Measurements from ENCODE around the gene SECISBP2.
"Not testable (repeated sequence)": the region's sequence is repeated elsewhere in the genome, so short reads cannot be mapped to it uniquely, and the experiment has no call there.

The SECISBP2 gene, protein sequence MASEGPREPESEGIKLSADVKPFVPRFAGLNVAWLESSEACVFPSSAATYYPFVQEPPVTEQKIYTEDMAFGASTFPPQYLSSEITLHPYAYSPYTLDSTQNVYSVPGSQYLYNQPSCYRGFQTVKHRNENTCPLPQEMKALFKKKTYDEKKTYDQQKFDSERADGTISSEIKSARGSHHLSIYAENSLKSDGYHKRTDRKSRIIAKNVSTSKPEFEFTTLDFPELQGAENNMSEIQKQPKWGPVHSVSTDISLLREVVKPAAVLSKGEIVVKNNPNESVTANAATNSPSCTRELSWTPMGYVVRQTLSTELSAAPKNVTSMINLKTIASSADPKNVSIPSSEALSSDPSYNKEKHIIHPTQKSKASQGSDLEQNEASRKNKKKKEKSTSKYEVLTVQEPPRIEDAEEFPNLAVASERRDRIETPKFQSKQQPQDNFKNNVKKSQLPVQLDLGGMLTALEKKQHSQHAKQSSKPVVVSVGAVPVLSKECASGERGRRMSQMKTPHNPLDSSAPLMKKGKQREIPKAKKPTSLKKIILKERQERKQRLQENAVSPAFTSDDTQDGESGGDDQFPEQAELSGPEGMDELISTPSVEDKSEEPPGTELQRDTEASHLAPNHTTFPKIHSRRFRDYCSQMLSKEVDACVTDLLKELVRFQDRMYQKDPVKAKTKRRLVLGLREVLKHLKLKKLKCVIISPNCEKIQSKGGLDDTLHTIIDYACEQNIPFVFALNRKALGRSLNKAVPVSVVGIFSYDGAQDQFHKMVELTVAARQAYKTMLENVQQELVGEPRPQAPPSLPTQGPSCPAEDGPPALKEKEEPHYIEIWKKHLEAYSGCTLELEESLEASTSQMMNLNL

DNA sequence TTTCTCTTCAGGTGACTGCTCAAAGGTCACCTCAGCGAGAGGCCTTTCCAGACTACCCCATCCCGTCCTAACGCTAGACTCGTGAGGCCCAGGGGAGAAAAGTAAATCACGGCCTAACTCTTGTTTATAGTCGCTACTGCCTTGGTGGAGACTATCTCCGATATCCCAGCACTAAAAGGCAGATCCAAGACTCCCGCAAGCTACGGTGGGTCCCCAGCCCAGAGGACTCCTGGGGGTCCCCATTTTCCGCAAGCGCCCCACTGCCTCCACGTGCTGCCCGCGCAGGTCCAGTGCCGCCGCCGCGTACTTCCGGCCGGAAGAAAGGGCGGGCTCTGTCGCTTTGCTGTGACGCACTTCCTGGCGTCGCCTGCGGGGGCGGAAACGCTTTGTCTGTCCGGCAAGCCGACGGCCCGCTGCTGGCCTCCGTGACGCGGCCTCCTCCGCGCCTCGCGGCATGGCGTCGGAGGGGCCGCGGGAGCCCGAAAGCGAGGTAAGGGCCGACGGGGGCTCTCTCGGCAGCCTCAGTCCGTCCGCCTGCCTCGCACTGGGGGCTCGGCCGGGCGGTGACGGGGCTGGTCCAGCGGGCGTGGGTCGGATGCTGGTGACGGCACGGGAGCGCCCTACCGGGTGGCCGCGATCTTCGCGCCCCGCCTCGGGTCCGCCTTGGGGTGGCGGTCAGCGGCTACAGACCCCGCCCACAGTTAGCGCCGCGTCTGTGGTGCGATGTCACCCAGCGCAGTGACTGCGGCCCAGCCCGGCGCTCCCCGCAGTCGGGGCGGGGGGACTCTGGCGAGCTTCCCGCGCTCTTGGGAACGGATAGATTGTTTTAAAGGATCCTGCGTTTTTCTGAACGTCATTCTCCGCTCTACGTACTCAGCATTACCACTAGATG is at the start of gene SECISBP2:
SECISBP2 (plus strand) TSS at position 378 of the 892 bp plus-strand sequence; CDS start at position 455, 77 bp downstream.
- DNase-seq, result peak; percentile 92

DNA sequence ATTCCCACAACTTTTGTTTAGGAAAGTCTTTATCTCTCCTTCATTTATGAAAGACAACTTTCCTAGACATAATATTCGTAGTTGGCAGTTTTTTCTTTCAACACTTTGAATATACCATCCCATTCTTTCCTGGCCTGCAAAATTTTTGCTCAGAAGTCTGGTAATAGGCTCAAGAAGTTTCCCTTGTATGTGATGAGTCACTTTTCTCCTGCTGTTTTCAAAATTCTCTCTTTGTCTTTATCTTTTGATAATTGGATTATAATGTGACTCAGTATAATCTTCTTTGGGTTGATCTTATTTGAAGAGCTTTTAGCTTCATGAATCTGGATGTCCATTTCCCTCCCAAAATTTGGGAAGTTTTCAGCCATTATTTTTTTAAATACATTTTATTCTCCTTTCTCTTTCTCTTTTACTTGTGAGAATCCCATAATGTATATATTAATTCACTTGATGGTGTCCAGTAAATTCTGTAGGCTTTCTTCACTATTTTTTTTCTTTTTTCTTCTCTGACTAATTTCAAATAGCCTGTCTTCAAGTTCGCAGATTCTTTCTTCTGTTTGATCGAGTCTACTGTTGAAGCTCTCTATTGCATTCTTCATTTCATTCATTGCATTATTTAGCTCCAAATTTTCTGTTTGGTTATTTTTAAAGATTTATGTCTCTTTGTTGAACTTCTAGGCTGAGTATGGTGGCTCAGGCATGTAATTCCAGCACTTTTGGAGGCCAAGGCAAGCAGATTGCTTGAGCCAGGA is 44.6 kb upstream of the SECISBP2 start:
- DNase-seq, result no peak

DNA sequence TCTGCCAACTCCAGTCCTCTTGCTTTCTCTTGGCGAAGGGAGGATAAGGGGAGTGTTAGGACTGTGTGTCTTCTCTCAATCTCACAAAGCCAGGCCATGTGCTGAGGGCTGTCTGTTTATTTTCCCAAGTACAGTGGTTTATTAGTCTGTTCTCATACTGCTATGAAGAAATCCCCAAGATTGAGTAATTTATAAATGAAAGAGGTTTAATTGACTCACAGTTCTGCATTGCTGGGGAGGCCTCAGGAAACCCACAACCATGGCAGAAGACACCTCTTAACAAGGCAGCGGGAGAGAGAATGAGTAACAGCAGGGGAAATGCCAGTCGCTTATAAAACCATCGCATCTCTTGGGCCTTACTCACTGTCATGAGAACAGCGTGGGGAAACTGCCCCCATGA is 43.5 kb upstream of the SECISBP2 start:
- peak; percentile 59 for DNase-seq

DNA sequence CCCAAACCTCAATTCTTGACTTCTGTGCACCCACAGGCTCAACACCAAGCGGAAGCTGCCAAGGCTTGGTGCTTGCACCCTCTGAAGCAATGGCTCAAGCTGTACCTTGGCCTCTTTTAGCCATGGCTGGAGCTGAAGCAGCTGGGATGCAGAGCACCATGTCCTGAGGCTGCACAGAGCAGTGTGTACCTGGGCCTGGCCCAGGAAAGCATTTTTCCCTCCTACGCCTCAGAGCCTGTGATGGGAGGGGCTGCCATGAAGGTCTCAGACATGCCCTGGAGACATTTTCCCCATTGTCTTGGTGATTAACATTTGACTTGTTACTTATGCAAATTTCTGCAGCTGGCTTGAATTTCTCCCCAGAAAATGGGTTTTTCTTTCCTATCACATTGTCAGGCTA is 42.3 kb upstream of the SECISBP2 start:
- DNase-seq, result not testable (repeated sequence)

DNA sequence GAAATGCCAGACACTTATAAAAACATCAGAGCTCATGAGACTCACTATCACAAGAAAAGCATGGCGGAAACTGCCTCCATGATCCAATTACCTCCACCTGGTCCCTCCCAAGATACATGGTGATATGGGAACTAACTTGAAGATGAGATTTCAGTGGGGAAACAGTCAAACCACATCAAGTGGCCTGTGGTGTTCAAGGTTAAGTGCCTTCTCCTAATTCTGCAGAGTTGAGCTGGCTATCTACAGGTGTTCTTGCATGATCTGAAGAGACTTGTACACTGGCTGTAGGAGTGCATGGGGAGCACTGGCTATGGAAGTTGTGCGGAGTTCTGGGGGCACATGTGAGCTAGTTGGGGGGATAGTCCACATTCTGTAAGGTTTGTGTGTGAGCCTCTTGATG is 41.3 kb upstream of the SECISBP2 start:
- no peak for DNase-seq

DNA sequence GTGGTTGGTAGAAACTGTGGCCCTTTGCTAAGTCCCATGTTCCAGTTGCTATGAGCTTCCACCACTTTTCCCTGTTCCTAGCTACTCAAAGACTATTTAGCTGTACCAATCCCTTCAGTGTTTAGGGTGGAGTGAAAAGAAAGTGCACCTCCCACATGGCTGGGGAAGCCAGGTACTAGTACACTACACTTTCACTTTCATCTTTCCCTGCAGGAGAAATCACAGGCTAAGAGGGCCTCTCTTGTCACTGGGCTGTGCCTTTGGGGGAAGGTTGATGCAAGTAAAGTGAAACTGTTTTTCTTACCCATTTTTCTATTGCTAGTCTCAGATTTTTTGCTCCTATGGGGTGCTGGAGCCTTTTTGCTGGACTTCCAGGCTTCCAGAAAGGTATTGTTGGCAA is 40.8 kb upstream of the SECISBP2 start:
- DNase-seq, result peak; percentile 49

DNA sequence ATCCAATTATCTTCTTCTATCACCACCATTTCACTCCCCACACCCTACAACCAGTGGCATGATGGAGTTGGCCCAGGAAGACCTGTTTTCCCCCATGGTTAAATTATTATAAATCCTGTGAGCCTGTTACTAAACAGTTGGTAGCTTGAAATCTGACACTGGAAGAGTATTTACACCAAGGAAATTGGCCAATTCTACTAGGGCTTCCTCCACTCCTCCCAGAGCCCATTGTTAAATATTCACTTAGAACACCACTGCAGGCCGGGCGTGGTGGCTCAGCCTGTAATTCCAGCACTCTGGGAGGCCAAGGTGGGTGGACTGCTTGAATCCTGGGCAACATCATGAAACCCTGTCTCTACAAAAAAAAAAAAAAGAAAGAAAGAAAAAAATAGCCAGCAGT is 39.7 kb upstream of the SECISBP2 start:
- DNase-seq, result peak; percentile 3

DNA sequence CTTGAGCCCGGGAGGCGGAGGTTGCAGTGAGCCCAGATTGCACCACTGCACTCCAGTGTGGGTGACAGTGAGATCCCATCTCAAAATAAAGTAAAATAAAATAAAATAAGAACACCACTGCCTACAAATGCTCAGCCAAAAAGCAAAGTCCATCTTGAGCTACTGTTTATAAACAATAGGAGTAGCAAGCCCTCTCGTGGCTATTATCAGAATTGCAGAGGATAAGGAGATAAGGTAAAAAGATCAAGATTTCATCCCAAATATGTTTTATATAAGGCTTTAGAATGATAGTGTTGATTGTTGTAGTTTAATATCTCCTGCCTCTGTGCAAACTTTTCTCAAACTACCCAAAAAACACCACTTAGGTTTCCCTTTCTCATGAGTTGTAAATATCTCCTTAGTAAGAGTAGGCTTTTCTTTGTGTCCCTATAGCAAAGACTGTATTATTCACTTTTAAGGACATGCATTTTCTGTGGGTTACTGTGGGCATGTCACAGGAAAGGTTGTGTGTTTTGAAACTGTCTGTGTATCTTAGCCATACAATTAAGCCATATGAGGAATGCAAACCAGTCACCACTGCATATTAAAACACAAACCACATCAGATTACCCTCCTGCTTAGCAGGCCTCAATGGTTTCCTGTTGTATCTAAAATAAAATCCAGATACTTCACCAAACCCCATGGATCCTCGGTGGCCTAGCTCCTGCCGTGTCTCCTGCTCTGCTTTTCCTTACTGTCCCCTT is 39.1 kb upstream of the SECISBP2 start:
- DNase-seq, result peak; percentile 22

DNA sequence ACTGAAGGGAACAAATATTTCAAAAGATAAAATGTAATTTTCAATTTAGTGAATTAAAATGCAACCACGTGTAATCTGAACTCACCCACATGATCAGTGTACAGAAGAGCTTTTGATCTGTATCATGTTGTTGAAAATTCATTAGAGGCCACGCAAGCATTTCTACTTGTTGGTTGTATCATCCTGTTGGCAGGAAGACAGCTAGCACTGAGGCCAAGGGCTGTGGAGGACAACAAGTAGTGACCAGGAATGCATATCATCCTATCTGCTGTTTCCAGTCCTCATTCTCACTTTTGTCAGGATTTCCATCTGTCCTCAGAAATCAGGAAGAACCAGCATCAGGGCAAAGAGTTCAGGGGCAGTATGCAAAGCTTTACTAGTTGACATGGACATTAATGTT is 37.2 kb upstream of the SECISBP2 start:
- no peak for DNase-seq

DNA sequence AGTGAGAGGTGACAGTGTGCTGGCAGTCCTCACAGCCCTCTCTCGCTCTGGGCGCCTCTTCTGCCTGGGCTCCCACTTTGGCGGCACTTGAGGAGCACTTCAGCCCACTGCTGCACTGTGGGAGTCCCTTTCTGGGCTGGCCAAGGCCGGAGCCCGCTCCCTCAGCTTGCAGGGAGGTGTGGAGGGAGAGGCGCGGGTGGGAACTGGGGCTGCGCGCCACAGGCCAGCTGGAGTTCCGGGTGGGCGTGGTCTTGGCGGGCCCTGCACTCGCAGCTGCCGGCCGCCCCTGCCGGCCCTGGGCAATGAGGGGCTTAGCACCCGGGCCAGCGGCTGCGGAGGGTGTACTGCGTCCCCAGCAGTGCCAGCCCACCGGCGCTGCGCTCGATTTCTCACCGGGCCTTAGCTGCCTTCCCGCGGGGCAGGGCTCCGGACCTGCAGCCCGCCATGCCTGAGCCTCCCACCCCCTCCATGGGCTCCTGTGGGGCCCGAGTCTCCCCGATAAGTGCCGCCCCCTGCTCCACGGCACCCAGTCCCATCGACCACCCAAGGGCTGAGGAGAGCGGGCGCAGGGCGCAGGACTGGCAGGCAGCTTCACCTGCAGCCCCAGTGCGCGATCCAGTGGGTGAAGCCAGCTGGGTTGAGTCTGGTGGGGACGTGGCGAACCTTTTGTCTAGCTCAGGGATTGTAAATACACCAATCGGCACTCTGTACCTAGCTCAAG is 35.9 kb upstream of the SECISBP2 start:
- not testable (repeated sequence) for DNase-seq

DNA sequence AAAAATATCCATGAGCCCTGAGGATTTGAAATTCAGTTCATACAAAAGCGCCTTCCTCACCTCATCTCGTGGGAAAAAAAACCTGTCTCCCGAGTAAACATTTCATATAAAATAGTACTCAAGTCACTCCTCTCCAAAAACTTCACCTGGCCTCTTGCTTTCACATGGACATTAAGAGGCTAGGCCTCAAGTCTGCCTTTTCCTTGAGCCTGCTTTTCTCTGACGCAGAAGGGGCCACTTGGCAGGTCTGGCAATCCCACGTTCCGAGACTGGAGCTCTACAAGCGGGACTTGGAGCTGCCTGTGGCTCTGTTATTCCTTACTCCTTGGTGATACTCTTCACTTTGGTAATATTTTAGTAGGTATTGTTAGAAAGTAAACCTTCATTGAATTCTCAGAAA is 34.2 kb upstream of the SECISBP2 start:
- no peak for DNase-seq

DNA sequence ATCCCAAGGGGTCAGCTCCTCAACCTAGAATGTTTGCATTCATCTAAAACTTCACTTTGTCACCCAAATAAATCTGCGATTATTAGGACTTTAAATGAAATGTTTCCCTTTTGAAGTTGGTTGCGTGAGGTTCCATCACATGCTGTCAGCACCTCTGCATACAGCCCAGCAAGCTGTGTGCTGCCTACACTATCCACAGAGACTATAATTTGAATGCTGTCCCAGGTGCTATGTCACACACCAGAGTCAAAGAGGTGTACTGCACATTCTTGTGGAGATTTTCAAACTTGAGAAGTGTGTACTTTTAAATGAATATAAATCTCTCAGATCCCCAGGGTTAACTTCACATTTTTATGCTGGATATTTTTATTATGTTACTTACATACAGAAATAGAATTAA is 26.6 kb upstream of the SECISBP2 start:
- no peak for DNase-seq

DNA sequence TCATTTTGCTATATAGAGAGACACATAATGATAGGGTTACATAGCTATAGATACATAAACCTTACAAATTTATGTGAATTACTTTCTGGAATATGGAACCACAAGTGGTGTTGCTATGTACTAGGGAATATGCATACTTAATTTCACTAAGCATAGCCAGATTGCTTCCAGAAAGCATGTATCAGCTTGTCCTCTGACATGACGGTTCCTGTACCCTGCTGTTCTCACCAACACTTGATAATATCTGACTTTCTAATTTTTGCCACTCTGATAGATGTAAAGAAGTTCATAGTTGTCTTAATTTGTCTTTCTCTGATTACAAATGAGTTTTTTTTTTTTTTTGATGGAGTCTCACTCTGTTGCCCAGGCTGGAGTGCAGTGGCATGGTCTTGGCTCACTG is 25.3 kb upstream of the SECISBP2 start:
- no peak for DNase-seq

DNA sequence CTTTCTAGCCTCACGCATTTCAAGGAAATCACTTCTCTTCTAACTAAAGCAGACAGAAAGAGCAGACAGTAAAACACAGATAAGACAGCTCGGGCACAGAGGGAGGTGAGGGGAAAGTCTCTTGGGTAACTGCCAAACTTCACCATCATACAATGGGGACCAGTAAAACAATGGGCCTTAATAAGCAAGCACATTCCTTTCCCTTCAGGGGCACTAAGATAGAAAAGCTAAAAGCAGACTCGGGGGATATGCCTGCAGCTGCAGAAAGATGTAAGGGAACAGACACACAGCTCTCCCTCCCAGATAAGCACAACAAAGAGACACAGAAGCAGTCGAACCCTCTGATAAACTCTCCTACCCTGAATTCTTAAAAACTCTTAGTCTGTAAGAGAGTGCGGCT is 22.9 kb upstream of the SECISBP2 start:
- DNase-seq, result no peak

DNA sequence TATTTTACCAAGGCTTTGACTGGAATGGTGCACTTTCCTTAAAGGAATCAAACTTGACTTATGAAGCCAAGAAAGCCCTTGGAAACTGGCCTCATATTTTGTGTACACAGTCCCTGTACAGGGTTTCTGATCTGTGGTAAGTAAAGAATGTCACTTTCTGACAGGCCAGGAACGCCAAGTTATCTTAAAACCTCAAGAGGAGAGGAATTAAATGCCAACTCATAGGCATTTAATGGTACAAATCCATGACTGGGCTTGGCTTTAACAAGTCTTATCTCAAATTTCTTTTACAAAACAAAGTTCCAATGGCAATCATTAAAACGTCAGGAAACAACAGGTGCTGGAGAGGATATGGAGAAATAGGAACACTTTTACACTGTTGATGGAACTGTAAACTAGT is 16.3 kb upstream of the SECISBP2 start:
- not testable (repeated sequence) for DNase-seq

DNA sequence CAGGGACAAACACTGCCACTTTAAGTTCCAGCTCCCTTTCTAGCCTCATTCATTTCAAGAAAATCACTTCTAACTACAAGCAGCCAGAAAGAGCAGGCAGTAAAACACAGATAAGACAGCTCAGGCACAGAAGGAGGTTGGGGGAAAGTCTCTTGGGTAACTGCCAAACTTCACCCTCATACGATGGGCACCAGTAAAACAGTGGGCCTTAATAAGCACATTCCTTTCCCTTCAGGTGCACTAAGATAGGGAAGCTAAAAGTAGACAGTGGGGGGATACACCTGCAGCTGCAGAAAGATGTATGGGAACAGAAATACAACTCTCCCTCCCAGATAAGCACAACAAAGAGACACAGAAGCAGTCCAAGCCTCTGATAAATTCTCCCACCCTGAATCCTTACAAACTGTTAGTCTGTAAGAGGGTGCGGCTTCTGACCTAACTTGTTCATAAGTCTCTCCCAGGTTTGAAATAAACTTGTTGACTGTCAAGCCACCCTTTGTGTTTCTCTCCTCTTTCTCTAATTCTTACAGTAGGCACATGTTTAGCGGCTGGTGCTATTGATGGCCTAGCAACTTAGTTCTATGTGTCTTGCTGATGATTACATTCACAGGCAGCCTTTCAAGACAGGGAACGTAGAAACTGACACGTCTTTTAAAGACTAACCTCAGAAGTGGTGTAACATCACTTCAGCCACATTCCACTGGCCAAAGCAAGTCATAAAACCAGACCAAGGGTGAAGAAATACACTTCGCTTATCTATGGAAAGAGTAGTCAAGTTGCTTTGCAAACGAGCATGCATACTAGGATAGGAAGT is 14.1 kb upstream of the SECISBP2 start:
- DNase-seq, result no peak

DNA sequence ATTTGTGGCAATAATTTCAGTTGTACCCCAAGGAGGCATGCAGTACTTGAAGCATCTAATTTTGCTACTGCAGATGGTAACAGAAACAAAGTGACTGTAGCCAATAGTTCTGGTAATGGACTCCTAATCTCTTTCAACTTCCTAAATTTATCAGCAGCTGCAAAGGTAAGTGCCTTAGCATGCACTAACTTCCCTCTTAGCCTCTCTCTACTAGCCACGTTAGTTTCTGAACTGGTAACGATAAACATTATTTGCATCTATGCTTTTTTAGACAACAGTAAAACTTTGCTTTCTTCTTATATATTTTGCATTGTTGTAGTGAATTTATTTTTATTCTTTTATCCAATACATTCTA is 13.5 kb upstream of the SECISBP2 start:
- no peak for DNase-seq

DNA sequence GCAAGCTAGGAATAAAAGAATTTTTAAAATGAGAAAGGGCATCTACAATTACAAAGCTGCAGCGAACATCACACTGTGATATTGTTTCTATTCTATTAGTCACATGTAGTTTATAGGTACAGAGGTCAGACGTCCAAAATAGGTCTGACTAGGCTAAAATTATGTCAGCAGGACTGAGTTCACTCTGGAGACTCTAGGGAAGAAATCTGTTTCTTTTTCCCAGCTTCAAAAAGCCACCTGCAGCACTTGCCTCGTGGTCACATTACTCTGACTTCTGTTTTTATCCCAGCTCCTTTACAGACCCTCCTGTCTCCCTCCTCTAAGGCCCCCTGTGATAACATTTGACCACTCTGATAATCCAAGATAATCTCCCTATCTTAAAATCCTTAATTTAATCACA is 12.4 kb upstream of the SECISBP2 start:
- DNase-seq, result no peak

DNA sequence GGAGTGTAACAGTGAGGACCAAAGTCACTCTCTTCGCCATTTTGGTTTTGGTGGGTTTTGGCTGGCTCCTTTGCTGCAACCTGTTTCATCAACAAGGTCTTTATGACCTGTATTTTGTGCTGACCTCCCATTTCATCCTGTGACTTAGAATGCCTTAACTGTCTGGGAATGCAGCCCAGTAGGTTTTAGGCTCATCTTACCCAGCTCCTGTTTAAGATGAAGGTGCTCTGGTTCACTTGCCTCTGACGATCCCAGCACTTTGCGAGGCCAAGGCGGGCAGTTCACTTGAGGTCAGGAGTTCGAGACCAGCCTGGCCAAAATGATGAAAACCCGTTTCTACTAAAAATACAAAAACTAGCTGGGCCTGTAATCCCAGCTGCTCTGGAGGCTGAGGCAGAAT is 9.1 kb upstream of the SECISBP2 start:
- no peak for DNase-seq
